Measurements from ENCODE around the gene ENAH.
"Not testable (repeated sequence)": the region's sequence is repeated elsewhere in the genome, so short reads cannot be mapped to it uniquely, and the experiment has no call there.

ENAH gene

GRCh38 chr1:225635649-225636048, 17.3 kb downstream of the ENAH start:
- in situ Hi-C loops (cut with HindIII; ENCODE audit: low pct_ligation_motif_present, low sequenced_read_pairs): no loop called here
- Histone ChIP-seq H3K36me3 (replicated peaks) (no peaks in the 10 kb centered on the region), H3K4me3 (ENCODE audit: low read depth, low read length) (no peak overlapping the region), H3K27me3 (replicated peaks) (no peaks in the 10 kb centered on the region), H3K27ac (no peak overlapping the region)
- TF ChIP-seq CTCF (IDR thresholded peaks at IDR 0.05; ENCODE audit: low read depth, low read length, missing control alignments): no peak
- DNase-seq: no peak

GRCh38 chr1:225632836-225633235, 20.1 kb downstream of the ENAH start:
- DNase-seq; H3K27me3 ChIP-seq (replicated peaks); in situ Hi-C loops (cut with HindIII; ENCODE audit: low pct_ligation_motif_present, low sequenced_read_pairs); H3K36me3 ChIP-seq (replicated peaks); H3K4me3 ChIP-seq (ENCODE audit: low read depth, low read length); H3K27ac ChIP-seq: not testable (repeated sequence)

- no peak for TF ChIP-seq CTCF (IDR thresholded peaks at IDR 0.05; ENCODE audit: low read depth, low read length, missing control alignments)
- H3K4me3 ChIP-seq (ENCODE audit: low read depth, low read length): no peak overlapping the region
- H3K27me3 ChIP-seq (replicated peaks): no peaks in the 10 kb centered on the region
- in situ Hi-C loops (cut with HindIII; ENCODE audit: low pct_ligation_motif_present, low sequenced_read_pairs): no loop called here
- DNase-seq: no peak
- no peak overlapping the region for H3K27ac ChIP-seq
- no peaks in the 10 kb centered on the region for H3K36me3 ChIP-seq (replicated peaks)
Measured at GRCh38 chr1:225631021-225631663, 21.8 kb downstream of the ENAH start.

GRCh38 chr1:225629483-225629882, 23.4 kb downstream of the ENAH start:
- H3K36me3 ChIP-seq (replicated peaks): no peaks in the 10 kb centered on the region
- H3K27me3 ChIP-seq (replicated peaks): no peaks in the 10 kb centered on the region
- DNase-seq: no peak
- no peak overlapping the region for H3K4me3 ChIP-seq (ENCODE audit: low read depth, low read length)
- in situ Hi-C loops (cut with HindIII; ENCODE audit: low pct_ligation_motif_present, low sequenced_read_pairs): no loop called here
- TF ChIP-seq CTCF (IDR thresholded peaks at IDR 0.05; ENCODE audit: low read depth, low read length, missing control alignments): no peak
- no peak overlapping the region for H3K27ac ChIP-seq

- H3K27ac ChIP-seq; DNase-seq; in situ Hi-C loops (cut with HindIII; ENCODE audit: low pct_ligation_motif_present, low sequenced_read_pairs); H3K36me3 ChIP-seq (replicated peaks); H3K4me3 ChIP-seq (ENCODE audit: low read depth, low read length); H3K27me3 ChIP-seq (replicated peaks): not testable (repeated sequence)
Measured at GRCh38 chr1:225628794-225629193, 24.1 kb downstream of the ENAH start.

GRCh38 chr1:225627304-225627947, 25.5 kb downstream of the ENAH start:
- in situ Hi-C loops (cut with HindIII; ENCODE audit: low pct_ligation_motif_present, low sequenced_read_pairs): no loop called here
- no peak for TF ChIP-seq CTCF (IDR thresholded peaks at IDR 0.05; ENCODE audit: low read depth, low read length, missing control alignments)
- no peak overlapping the region for H3K4me3 ChIP-seq (ENCODE audit: low read depth, low read length)
- DNase-seq: no peak
- H3K27ac ChIP-seq: peak overlapping the region; percentile 58
- no peaks in the 10 kb centered on the region for H3K27me3 ChIP-seq (replicated peaks)
- H3K36me3 ChIP-seq (replicated peaks): no peaks in the 10 kb centered on the region

- Histone ChIP-seq H3K27me3 (replicated peaks) (no peaks in the 10 kb centered on the region), H3K27ac (peak overlapping the region; percentile 58), H3K36me3 (replicated peaks) (no peaks in the 10 kb centered on the region), H3K4me3 (ENCODE audit: low read depth, low read length) (no peak overlapping the region)
- in situ Hi-C loops (cut with HindIII; ENCODE audit: low pct_ligation_motif_present, low sequenced_read_pairs): no loop called here
- DNase-seq: no peak
- no peak for TF ChIP-seq CTCF (IDR thresholded peaks at IDR 0.05; ENCODE audit: low read depth, low read length, missing control alignments)
Measured at GRCh38 chr1:225626698-225627097, 26.2 kb downstream of the ENAH start.

Measured in brain microvascular endothelial cell (primary cell).